ENCODE results near the gene ILKAP.

- TF ChIP-seq CTCF (conservative IDR thresholded peaks at IDR 0.05 in 1 of 2, IDR thresholded peaks at IDR 0.05 in 1 of 2; ENCODE audit: low read depth in 1 of 2, low read length in 2 of 2) (no peak), EZH2 (IDR thresholded peaks at IDR 0.05; ENCODE audit: low read length, missing control alignments) (no peak)
Observed at GRCh38 chr2:238162251-238162845, 41.1 kb downstream of the ILKAP start.

All from fibroblast of lung (primary cell).